SK-N-SH (cell line): ENCODE results near the gene ATL3.

Source experiments
- CTCF ChIP-seq: fragments of 200-600 bp; sonication (generic); IDR thresholded peaks from 2 replicates; pipeline ENCODE4 v1.6.1; 2017; ENCODE audit warnings: antibody characterized with exemption, mild to moderate bottlenecking, moderate library complexity
- EP300 ChIP-seq, 2 experiments: IDR thresholded peaks; 2 replicates each; pipeline versions ENCODE4 v1.4.0 to v1.6.1; 2012; ENCODE audit warnings: borderline replicate concordance in 1 of 2, low read depth in 1 of 2, low read length in 1 of 2
- GABPA ChIP-seq: IDR thresholded peaks from 2 replicates; pipeline ENCODE4 v1.4.0; 2012; ENCODE audit warnings: low read depth, mild to moderate bottlenecking
- GATA2 ChIP-seq: sonication (generic); formaldehyde crosslinking; IDR thresholded peaks from 2 replicates; pipeline ENCODE4 v1.5.0; 2020; ENCODE audit warnings: mild to moderate bottlenecking, missing genetic modification reagents
- IRF3 ChIP-seq: fragments of 150-350 bp; IDR thresholded peaks from 2 replicates; pipeline ENCODE4 v1.6.1; 2016; ENCODE audit warnings: mild to moderate bottlenecking, low read depth, low read length
- MAX ChIP-seq: IDR thresholded peaks from 2 replicates; pipeline ENCODE4 v1.4.0; 2012; ENCODE audit warnings: low read depth
- POLR2AphosphoS5 ChIP-seq: IDR thresholded peaks from 2 replicates; pipeline ENCODE4 v1.6.1; 2012; ENCODE audit warnings: low read depth, low read length
- RAD21 ChIP-seq: IDR thresholded peaks from 2 replicates; pipeline ENCODE4 v1.6.1; 2012; ENCODE audit warnings: mild to moderate bottlenecking, low read length
- RCOR1 ChIP-seq: fragments of 150-350 bp; IDR thresholded peaks from 2 replicates; pipeline ENCODE4 v1.6.1; 2017; ENCODE audit warnings: antibody characterized with exemption, low read length
- REST ChIP-seq: IDR thresholded peaks from 2 replicates; pipeline ENCODE4 v1.6.1; 2012; ENCODE audit warnings: mild to moderate bottlenecking, low read depth, low read length, moderate library complexity
- RFX5 ChIP-seq: IDR thresholded peaks from 2 replicates; pipeline ENCODE4 v1.6.1; 2012; ENCODE audit warnings: mild to moderate bottlenecking, improper control_type of control experiment, low read length
- SMC3 ChIP-seq: IDR thresholded peaks from 2 replicates; pipeline ENCODE4 v1.6.1; 2012; ENCODE audit warnings: low read depth, low read length, improper control_type of control experiment
- TF ChIP-seq, protein P1 (sequence below): IDR thresholded peaks from 2 replicates; pipeline ENCODE4; 2012
- TF ChIP-seq, protein P2 (sequence below): IDR thresholded peaks from 2 replicates; pipeline ENCODE4 v1.4.0; 2012; ENCODE audit warnings: low read depth, borderline replicate concordance

- TF ChIP-seq RFX5 (no peak), CTCF (no peak), REST (no peak), POLR2AphosphoS5 (peak; percentile 95), GABPA (no peak), IRF3 (no peak), EP300 (IDR thresholded peaks at IDR 0.05; ENCODE audit: borderline replicate concordance in 1 of 2, low read depth in 1 of 2, low read length in 1 of 2) (no peak), RCOR1 (no peak), SMC3 (no peak), RAD21 (no peak), MAX (peak; percentile 80), GATA2 (no peak)
- TF ChIP-seq, protein P1, sequence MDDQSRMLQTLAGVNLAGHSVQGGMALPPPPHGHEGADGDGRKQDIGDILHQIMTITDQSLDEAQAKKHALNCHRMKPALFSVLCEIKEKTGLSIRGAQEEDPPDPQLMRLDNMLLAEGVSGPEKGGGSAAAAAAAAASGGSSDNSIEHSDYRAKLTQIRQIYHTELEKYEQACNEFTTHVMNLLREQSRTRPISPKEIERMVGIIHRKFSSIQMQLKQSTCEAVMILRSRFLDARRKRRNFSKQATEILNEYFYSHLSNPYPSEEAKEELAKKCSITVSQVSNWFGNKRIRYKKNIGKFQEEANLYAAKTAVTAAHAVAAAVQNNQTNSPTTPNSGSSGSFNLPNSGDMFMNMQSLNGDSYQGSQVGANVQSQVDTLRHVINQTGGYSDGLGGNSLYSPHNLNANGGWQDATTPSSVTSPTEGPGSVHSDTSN, result peak; percentile 10; the same call in 1 of the 2 replicates
- TF ChIP-seq, protein P2, sequence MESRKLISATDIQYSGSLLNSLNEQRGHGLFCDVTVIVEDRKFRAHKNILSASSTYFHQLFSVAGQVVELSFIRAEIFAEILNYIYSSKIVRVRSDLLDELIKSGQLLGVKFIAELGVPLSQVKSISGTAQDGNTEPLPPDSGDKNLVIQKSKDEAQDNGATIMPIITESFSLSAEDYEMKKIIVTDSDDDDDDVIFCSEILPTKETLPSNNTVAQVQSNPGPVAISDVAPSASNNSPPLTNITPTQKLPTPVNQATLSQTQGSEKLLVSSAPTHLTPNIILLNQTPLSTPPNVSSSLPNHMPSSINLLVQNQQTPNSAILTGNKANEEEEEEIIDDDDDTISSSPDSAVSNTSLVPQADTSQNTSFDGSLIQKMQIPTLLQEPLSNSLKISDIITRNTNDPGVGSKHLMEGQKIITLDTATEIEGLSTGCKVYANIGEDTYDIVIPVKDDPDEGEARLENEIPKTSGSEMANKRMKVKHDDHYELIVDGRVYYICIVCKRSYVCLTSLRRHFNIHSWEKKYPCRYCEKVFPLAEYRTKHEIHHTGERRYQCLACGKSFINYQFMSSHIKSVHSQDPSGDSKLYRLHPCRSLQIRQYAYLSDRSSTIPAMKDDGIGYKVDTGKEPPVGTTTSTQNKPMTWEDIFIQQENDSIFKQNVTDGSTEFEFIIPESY, result 0 out of 2 replicates have a peak, but pooled peaks have one; percentile 18
Observed at GRCh38 chr11:63681321-63682065, 10.3 kb upstream of the ATL3 start, which contains the start of gene RTN3.
